HG02798 (cell line): ENCODE data around the gene PCDHGC5.

Source experiments
- ATAC-seq: cut with Tn5 transposase; IDR thresholded peaks from one replicate; pipeline ENCODE4 v1.9.1; 2021; ENCODE audit warnings: mild to moderate bottlenecking; ENCODE audit not compliant: unreplicated experiment, poor library complexity

PCDHGC5 gene

GRCh38 chr5:141490271-141490670, 1.4 kb downstream of the PCDHGC5 start:
- no peak for ATAC-seq

DNA sequence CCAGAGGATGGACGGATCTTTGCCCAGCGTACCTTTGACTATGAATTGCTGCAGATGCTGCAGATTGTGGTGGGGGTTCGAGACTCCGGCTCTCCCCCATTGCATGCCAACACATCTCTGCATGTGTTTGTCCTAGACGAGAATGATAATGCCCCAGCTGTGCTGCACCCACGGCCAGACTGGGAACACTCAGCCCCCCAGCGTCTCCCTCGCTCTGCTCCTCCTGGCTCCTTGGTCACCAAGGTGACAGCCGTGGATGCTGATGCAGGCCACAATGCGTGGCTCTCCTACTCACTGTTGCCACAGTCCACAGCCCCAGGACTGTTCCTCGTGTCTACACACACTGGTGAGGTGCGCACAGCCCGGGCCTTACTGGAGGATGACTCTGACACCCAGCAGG, 1.9 kb downstream of the PCDHGC5 start:
- no peak for ATAC-seq

GRCh38 chr5:141491323-141492167, 2.7 kb downstream of the PCDHGC5 start:
- no peak for ATAC-seq

DNA sequence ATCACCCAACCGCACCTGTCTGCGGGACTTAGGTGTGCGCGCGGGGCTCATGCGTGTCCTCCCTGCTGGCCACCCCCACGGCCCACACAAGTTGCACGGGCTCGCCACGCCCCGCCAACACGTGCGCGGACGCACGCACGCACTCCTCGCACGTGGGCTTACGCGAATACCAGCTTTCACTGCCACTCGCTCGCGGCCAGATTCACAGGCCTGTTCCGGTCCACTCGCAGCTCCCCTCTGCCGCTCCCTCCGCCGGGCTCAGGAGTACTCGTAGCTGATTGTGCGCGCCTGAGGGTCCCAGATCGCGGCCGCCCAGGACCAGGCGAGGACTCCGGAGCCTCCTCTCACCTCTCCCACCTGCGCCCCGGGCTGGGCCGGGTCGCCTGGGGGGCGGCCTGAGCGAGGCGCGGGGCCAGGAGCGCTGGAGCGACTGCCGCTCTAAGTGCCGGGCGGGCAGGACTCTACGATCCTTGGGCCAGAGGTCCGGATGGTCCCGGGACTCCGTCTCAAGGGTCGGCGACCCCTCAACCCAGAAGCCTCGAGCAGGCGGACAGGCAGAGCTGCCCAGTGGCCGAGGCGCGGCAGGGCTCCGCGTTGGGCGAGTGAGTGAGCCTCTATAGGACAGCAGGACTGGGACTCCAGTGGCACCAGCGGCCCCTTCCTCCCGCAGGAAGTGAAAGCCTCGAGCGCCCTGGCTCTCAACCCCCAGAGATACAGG, 3.4 kb downstream of the PCDHGC5 start:
- ATAC-seq = peak; percentile 82

DNA sequence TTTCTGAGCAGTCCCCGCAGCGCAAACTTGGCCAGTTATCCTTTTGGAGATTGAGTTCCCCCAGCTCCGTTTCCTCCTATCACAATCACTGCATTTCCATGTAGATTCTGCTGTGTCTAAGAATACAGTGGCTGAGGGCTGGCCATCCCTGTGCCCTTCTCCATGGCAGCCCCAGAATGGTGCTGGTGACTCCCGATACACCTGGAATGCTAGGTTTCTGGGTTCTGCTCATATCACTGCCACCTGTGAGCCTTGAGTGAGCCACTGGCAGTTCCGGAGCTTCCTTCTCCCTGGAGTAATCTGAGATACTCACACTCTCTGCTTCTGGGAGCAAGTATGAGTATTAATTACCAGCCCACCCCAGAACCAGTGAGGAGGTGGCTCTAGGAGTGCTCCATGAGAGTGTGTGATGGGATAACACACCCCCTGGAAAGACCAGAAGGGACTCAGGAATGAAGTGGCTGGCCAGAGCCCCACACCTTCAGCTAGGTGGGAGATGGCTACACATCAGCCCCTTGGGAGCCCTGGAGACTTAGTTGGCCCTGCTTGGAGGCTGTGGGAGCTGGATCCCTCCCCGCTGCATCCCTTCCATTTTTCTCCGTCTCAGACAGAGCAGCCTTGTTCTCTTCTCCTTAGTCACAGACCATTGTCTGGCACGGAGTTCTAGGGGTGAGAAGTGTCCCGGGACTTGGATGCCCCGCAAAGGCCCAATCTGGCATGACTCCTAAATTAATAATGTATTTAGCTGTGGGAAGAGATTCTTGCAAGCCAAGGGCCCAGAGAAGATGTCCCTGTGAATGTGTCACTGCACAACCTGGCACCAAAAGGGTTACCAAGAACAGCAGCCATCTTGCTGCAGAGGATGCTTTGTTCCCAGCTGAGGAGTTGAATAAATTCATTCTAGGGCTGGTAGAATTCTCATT, 4.9 kb downstream of the PCDHGC5 start:
- no peak for ATAC-seq

GRCh38 chr5:141494761-141495452, 6.0 kb downstream of the PCDHGC5 start:
- no peak for ATAC-seq

GRCh38 chr5:141495453-141495811, 6.6 kb downstream of the PCDHGC5 start:
- ATAC-seq = no peak

GRCh38 chr5:141496038-141496437, 7.2 kb downstream of the PCDHGC5 start:
- no peak for ATAC-seq

DNA sequence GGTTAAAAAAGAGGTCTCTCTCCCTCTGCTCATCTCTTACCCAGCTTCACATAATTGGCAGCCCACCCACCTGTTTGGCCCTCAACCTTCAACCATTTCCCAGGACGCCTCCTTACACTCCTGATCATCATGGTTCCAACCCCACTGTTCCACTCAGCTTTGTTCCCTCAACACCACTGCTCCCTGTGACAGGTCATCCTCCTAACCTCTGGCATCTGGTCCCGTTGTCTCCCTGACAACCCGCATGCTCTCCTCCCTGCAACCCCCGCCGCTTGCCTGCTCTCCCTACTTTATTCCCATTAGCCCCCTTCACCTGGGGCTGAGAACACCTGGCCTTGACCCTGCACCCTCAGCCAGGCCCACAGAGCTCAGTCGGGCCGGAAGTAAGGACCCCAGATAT, 12.9 kb downstream of the PCDHGC5 start:
- ATAC-seq = no peak

DNA sequence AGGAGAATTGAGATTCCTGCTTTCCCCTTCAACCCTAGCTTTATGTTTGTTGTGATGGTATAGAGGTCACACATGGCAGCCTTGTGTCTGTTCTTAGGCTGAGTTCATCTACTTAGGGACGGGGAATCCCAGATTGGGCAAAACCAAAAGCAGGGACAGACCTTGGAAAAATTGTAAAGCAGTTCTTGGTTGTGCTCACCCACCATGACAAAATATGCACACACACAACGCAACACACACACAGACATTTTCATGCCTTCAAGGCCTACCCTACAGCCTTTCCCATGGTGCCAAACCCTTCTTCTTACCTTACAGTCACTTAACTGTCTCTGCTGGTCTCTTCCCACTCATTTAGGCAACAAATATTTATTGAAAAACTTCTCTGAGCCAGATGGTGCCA, 14.8 kb downstream of the PCDHGC5 start:
- ATAC-seq = no peak

DNA sequence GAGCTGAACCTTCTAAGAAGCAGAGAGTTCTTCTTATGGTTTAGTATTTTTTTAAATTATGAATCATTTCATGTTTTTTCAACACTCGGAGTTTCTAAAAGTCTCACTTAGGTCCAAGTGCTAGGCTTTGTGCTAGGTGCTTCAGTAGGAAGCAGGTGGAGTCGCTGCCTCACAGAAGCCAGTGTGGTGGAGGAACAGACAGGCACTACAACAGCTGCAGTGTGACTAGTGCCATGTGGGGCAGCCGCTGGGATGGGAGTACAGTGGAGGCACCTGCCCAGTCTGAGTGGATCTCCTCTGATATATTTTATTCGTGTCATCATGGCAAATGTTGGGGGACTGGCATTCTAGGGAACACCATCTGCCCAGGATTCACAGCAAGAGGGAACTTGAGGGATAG, 15.3 kb downstream of the PCDHGC5 start:
- ATAC-seq = no peak

GRCh38 chr5:141506381-141507155, 17.7 kb downstream of the PCDHGC5 start:
- no peak for ATAC-seq

DNA sequence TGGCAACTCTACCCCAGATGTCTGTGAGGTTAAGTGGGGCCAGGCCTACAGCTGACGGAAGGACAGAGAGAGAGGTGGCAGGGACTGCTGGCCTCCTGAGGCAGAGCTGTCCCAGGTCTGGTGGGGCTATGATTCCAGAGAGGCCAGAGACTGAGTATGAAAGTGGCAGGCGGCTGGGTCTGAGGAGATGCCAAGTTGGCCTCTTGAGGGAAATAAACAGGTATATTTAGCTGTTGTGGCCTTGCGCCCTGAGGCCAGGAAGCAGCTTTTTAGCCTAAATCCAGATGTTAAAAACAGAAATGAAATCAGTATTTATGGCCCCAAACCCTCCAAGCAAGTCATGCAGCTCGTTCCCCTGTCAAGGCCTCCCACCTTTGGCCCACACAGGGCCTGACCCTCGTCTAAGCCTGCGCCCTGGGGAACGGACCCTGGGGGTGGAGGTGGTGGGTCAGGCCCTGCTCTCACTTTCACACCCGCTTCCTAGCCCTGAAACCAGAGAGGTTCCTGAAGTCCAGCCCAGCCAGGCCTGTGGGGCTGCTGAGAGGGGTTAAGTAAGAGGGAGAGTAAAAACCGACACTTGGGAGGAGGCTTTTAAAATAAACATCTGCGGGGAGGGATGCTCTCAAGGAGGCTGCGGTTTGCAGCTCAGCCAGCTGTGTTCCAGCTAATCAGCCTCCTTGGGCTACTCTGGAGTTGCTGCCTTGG, 18.7 kb downstream of the PCDHGC5 start:
- ATAC-seq = peak; percentile 41

- no peak for ATAC-seq
Measured at GRCh38 chr5:141508440-141508797, 19.5 kb downstream of the PCDHGC5 start.

- ATAC-seq = no peak
Measured at GRCh38 chr5:141508798-141509611, 20.1 kb downstream of the PCDHGC5 start.

DNA sequence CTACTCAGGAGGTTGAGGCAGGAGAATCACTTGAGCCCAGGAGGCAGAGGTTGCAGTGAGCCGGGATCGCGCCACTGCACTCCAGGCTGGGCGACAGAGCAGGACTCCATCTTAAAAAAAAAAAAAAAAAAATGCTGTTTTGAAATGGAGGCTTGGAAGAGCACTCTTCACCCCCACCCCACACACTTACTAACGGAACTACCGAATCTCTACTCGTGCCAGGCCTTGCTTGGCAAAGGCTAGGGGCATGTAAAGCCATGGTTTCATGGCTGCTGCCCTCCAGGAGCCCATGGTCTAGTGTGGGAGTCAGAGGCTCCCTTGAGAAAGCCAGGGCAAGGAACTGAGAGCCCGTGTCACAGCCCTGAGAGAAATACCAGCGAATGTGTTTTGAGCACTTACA, 21.3 kb downstream of the PCDHGC5 start:
- ATAC-seq = no peak

- ATAC-seq = peak; percentile 53
Measured at GRCh38 chr5:141510850-141511601, 22.1 kb downstream of the PCDHGC5 start.
